ENCODE data around the gene ADAM12.

- TF ChIP-seq, protein P1, sequence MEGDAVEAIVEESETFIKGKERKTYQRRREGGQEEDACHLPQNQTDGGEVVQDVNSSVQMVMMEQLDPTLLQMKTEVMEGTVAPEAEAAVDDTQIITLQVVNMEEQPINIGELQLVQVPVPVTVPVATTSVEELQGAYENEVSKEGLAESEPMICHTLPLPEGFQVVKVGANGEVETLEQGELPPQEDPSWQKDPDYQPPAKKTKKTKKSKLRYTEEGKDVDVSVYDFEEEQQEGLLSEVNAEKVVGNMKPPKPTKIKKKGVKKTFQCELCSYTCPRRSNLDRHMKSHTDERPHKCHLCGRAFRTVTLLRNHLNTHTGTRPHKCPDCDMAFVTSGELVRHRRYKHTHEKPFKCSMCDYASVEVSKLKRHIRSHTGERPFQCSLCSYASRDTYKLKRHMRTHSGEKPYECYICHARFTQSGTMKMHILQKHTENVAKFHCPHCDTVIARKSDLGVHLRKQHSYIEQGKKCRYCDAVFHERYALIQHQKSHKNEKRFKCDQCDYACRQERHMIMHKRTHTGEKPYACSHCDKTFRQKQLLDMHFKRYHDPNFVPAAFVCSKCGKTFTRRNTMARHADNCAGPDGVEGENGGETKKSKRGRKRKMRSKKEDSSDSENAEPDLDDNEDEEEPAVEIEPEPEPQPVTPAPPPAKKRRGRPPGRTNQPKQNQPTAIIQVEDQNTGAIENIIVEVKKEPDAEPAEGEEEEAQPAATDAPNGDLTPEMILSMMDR (conservative IDR thresholded peaks at IDR 0.05 in 1 of 2, IDR thresholded peaks at IDR 0.05 in 1 of 2; ENCODE audit: low read depth in 1 of 2, low read length in 2 of 2) = no peak
- TF ChIP-seq EZH2 (IDR thresholded peaks at IDR 0.05; ENCODE audit: low read length, missing control alignments) = no peak
These were observed 286.5 kb downstream of the ADAM12 start for GRCh38 chr10:126101736-126102135.

All from fibroblast of lung (primary cell).